ENCODE results near the gene MTMR6. TPM values are rescaled to one million over a fixed set of nuclear protein-coding genes. Genes with fewer than 3 reads are reported as not detected.
A peak's percentile ranks its signal among the peaks of the same experiment; 100 is the strongest.

Gene MTMR6
- total and polyA plus RNA-seq, 11 donors, result 3.4 to 21.5 (median 17.4) TPM

DNA sequence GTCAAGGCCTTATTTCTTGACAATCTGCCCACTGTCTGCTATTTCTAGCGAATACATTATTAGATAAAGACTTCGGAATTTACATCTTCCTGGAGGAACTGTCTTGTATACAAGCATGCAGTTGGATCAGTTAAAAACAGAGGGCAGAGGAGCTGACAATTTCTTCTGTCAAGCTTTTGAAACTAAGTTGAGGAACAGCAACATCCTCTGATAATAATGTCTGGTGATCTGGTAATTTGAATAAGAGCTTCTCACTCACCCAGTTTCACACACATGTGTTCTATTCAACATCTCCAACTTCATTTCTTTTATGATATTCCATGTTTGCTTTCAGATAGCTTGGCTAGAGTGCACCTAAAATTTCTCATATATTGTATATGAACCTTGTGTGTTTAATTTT is 50.2 kb downstream of the MTMR6 start:
- Histone ChIP-seq H3K9me3 (peaks cover 0 to 2% (median 0%) of the 10 kb centered on the region in 12 donors), H3K4me3 (no peak overlapping the region), H3K4me1 (peaks cover 0 to 2% (median 0%) of the 10 kb centered on the region in 12 donors), H3K27me3 (no peaks in the 10 kb centered on the region), H3K27ac (no peak overlapping the region), H3K36me3 (peaks cover 0 to 4% (median 0%) of the 10 kb centered on the region in 9 donors)
- TF ChIP-seq, protein P1, sequence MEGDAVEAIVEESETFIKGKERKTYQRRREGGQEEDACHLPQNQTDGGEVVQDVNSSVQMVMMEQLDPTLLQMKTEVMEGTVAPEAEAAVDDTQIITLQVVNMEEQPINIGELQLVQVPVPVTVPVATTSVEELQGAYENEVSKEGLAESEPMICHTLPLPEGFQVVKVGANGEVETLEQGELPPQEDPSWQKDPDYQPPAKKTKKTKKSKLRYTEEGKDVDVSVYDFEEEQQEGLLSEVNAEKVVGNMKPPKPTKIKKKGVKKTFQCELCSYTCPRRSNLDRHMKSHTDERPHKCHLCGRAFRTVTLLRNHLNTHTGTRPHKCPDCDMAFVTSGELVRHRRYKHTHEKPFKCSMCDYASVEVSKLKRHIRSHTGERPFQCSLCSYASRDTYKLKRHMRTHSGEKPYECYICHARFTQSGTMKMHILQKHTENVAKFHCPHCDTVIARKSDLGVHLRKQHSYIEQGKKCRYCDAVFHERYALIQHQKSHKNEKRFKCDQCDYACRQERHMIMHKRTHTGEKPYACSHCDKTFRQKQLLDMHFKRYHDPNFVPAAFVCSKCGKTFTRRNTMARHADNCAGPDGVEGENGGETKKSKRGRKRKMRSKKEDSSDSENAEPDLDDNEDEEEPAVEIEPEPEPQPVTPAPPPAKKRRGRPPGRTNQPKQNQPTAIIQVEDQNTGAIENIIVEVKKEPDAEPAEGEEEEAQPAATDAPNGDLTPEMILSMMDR (IDR thresholded peaks at IDR 0.05), result no peak
- no peak for TF ChIP-seq POLR2A (IDR thresholded peaks at IDR 0.05)
- 57 to 72% (median 63%) methylated on average over 2 of the region's 2 CpGs for WGBS, 4 donors
- ATAC-seq, result no peak
- DNase-seq, result no peak
- intact Hi-C loops (cut with DNase I), result loop anchor here in 3 of 10 donors (10.0 kb wide), 1 partner anchor 138 kb away; the partner anchor contains the start of gene ATP8A2 (in 3 of the 3)

- no peak for DNase-seq
- Histone ChIP-seq H3K4me1 (peaks cover 0 to 2% (median 0%) of the 10 kb centered on the region in 12 donors), H3K4me3 (no peak overlapping the region), H3K27ac (no peak overlapping the region), H3K27me3 (peaks cover 0 to 4% (median 0%) of the 10 kb centered on the region in 9 donors), H3K36me3 (no peaks in the 10 kb centered on the region), H3K9me3 (no peaks in the 10 kb centered on the region)
- WGBS, 4 donors, result 77 to 95% (median 94%) methylated on average over 1 of the region's 1 CpG
- TF ChIP-seq, protein P1 (IDR thresholded peaks at IDR 0.05), result no peak
- TF ChIP-seq POLR2A (IDR thresholded peaks at IDR 0.05), result no peak
- intact Hi-C loops (cut with DNase I), result loop anchor here in 4 of 10 donors (2.0 to 10.0 kb wide), 3 partner anchors 53 to 143 kb away; partner anchors contain the start of gene ATP8A2 (in 3 of the 4)
- ATAC-seq, result no peak
Measured at GRCh38 chr13:25233861-25234260, 53.4 kb downstream of the MTMR6 start.

DNA sequence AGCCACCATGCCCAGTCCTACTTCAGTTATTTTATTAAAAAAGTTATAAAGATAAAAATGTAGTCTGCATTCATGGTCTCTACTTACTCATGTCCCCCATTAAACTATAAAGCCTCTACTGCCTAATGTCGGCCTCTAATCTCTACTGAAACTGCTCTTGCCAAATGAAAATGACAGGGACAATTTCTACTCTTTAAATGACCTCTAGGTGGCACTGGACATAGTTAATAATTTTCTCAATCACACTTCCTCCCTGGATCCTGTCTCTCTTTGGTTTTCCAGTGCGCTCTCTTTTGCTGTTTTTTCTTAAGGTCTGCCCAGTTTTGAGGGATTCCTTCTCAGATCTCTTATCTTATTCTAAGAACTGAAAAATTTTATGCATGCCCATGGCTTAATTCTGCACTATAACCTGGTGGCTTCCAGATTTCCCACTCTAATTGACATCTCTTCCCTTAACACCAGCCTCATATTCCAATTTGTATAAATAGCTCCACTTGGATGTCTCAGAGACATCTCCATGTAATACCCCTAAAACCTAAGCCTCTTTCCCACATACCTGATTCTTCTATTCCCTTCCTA is 54.3 kb downstream of the MTMR6 start:
- ATAC-seq, result peak in 2 of 4 donors; percentile 49
- 19 to 34% (median 23%) methylated on average over 2 of the region's 2 CpGs for WGBS, 4 donors
- no peaks in the 10 kb centered on the region for H3K36me3 ChIP-seq

DNA sequence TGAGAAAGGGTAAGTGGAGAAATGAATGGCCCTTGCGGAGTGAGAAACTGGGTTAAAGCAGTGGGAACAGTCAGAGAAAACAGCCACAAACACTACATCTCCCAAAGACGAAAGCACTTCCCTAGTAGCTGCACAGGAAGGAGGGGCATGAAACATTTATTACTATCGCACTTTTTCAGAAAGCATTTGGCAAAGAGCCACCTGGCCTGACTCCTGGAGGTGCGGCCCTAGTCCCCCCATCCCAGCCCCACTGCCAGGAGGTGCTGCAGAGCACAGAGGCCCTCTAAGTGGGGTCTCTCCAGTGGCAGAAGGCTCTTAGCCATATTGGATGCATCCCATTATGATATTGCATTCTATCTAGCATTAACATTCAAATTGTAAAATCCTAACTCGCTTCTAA is 55.8 kb downstream of the MTMR6 start:
- Histone ChIP-seq H3K36me3 (no peaks in the 10 kb centered on the region), H3K4me3 (no peak overlapping the region), H3K9me3 (no peaks in the 10 kb centered on the region), H3K4me1 (peaks cover 0 to 2% (median 0%) of the 10 kb centered on the region in 12 donors), H3K27me3 (peaks cover 0 to 8% (median 0%) of the 10 kb centered on the region in 9 donors), H3K27ac (no peak overlapping the region)
- no peak for ATAC-seq
- no peak for DNase-seq
- intact Hi-C loops (cut with DNase I), result loop anchor here in 4 of 10 donors (5.0 to 10.0 kb wide), 2 partner anchors 143 to 146 kb away; partner anchors contain the start of gene ATP8A2 (in 3 of the 4)
- TF ChIP-seq, protein P1 (IDR thresholded peaks at IDR 0.05), result no peak
- no peak for TF ChIP-seq POLR2A (IDR thresholded peaks at IDR 0.05)
- 37 to 46% (median 44%) methylated on average over 5 of the region's 5 CpGs for WGBS, 4 donors

More for the DNA sequence above, 54.3 kb downstream of the MTMR6 start:
- no peak for DNase-seq
- TF ChIP-seq POLR2A (IDR thresholded peaks at IDR 0.05), result no peak
- TF ChIP-seq, protein P1 (IDR thresholded peaks at IDR 0.05), result peak; percentile 31 to 64 (median 56)
- Histone ChIP-seq H3K27ac (no peak overlapping the region), H3K4me1 (peaks cover 0 to 2% (median 0%) of the 10 kb centered on the region in 12 donors), H3K9me3 (no peaks in the 10 kb centered on the region), H3K27me3 (peaks cover 0 to 4% (median 0%) of the 10 kb centered on the region in 9 donors), H3K4me3 (no peak overlapping the region)
- intact Hi-C loops (cut with DNase I), result loop anchor here in 4 of 10 donors (2.0 to 10.0 kb wide), 3 partner anchors 52 to 144 kb away; partner anchors contain the start of gene ATP8A2 (in 3 of the 4)
